Fibroblast of lung (primary cell): ENCODE data around the gene TNFRSF11A. TPM values are rescaled to one million over a fixed set of nuclear protein-coding genes. Genes with fewer than 3 reads are reported as not detected.

Experiments
- DNase-seq, 2 donors: peaks; one replicate each; pipeline versions ENCODE4 v3.0.0 to v3.0.0-alpha.2; 2010; ENCODE audit warnings: low read depth in 2 of 2
- H2AFZ ChIP-seq: 2 replicates; pipeline ENCODE4 v1.5.1; 2012; ENCODE audit warnings: low read length, control low read depth, inconsistent platforms
- H3K27ac ChIP-seq: 2 replicates; pipeline ENCODE4 v1.5.1; 2011; ENCODE audit warnings: low read length, control low read depth; ENCODE audit not compliant: insufficient read depth
- H3K27me3 ChIP-seq: 2 replicates; pipeline ENCODE4 v1.5.1; 2011; ENCODE audit warnings: mild to moderate bottlenecking, low read length; ENCODE audit not compliant: control insufficient read depth, insufficient read depth
- H3K36me3 ChIP-seq: 2 replicates; pipeline ENCODE4 v1.5.1; 2011; ENCODE audit warnings: low read length; ENCODE audit not compliant: control insufficient read depth, insufficient read depth
- H3K4me1 ChIP-seq: 2 replicates; pipeline ENCODE4 v1.5.1; 2011; ENCODE audit warnings: low read length; ENCODE audit not compliant: control insufficient read depth, insufficient read depth; ENCODE audit errors: extremely low read depth
- H3K4me2 ChIP-seq: 2 replicates; pipeline ENCODE4 v1.5.1; 2011; ENCODE audit warnings: low read length, control low read depth; ENCODE audit not compliant: insufficient read depth; ENCODE audit errors: extremely low read depth
- H3K4me3 ChIP-seq, 4 experiments: fragments of 200-600 bp in 1 of 4; sonication (generic) in 1 of 4; replicated peaks in 1 of 4; 2 replicates each; pipeline ENCODE4 v1.5.1; 2011 to 2016; ENCODE audit warnings: low read length in 4 of 4, low read depth in 3 of 4, mild to moderate bottlenecking in 3 of 4, control low read depth in 2 of 4, inconsistent platforms in 1 of 4, mixed read lengths in 1 of 4; ENCODE audit not compliant: insufficient read depth in 1 of 4; ENCODE audit errors: control extremely low read depth in 1 of 4
- H3K79me2 ChIP-seq: 2 replicates; pipeline ENCODE4 v1.5.1; 2012; ENCODE audit warnings: mild to moderate bottlenecking, low read length, inconsistent platforms; ENCODE audit not compliant: control insufficient read depth, insufficient read depth
- H3K9ac ChIP-seq: 2 replicates; pipeline ENCODE4 v1.5.1; 2011; ENCODE audit warnings: mild to moderate bottlenecking, low read length, control low read depth; ENCODE audit not compliant: insufficient read depth
- H3K9me3 ChIP-seq: 2 replicates; pipeline ENCODE4 v1.5.1; 2012; ENCODE audit warnings: low read depth, low read length; ENCODE audit not compliant: control insufficient read depth, insufficient read depth
- H4K20me1 ChIP-seq: 2 replicates; pipeline ENCODE4 v1.5.1; 2011; ENCODE audit warnings: low read length; ENCODE audit not compliant: control insufficient read depth, insufficient read depth; ENCODE audit errors: extremely low read depth
- CTCF ChIP-seq, 2 donors: IDR thresholded peaks in 1 of 2; conservative IDR thresholded peaks in 1 of 2; 1 replicate in 1 of 2; 2 replicates in 1 of 2; pipeline ENCODE4 v1.5.1; 2011 to 2012; ENCODE audit warnings: low read length in 2 of 2, control low read depth in 1 of 2, inconsistent platforms in 1 of 2, low read depth in 1 of 2, mild to moderate bottlenecking in 1 of 2
- EZH2 ChIP-seq: IDR thresholded peaks from 2 replicates; pipeline ENCODE4 v1.5.1; 2012; ENCODE audit warnings: low read length, control low read depth, mild to moderate bottlenecking; ENCODE audit errors: missing control alignments
- polyA plus RNA-seq, 2 donors: library from polyadenylated mRNA; depleted of rRNA in 1 of 2; stranded (reverse) in 1 of 2; unstranded in 1 of 2; fragments of >200 nt; gene quantifications; 2 replicates each; pipeline ENCODE4 v1.2.1, GENCODE V29; 2011 to 2012; ENCODE audit warnings: missing spikeins in 1 of 2
- total RNA-seq: library from RNA; depleted of rRNA; stranded (reverse); fragments of >200 nt; gene quantifications from 2 replicates; pipeline ENCODE4 v1.2.1, GENCODE V29; 2014

The TNFRSF11A gene
- total and polyA plus RNA-seq, 2 donors (not counting 1 experiment from before 2014, with no cell fraction given) = 0.11 to 0.66 TPM

GRCh38 chr18:62381373-62381772 is 56.3 kb downstream of the TNFRSF11A start:
- H4K20me1 ChIP-seq = no peaks in the 10 kb centered on the region
- no peak overlapping the region for H3K27ac ChIP-seq
- no peaks in the 10 kb centered on the region for H3K4me1 ChIP-seq
- H3K27me3 ChIP-seq = no peaks in the 10 kb centered on the region
- H3K4me3 ChIP-seq = no peak overlapping the region
- H3K36me3 ChIP-seq = no peaks in the 10 kb centered on the region
- H3K9ac ChIP-seq = no peak overlapping the region
- TF ChIP-seq CTCF (conservative IDR thresholded peaks at IDR 0.05 in 1 of 2, IDR thresholded peaks at IDR 0.05 in 1 of 2; ENCODE audit: low read depth in 1 of 2, low read length in 2 of 2) (no peak), EZH2 (no peak)
- no peak for DNase-seq
- no peaks in the 10 kb centered on the region for H3K9me3 ChIP-seq
- no peak overlapping the region for H2AFZ ChIP-seq
- H3K4me2 ChIP-seq = no peak overlapping the region
- H3K79me2 ChIP-seq = no peaks in the 10 kb centered on the region

GRCh38 chr18:62384068-62384467 is 59.0 kb downstream of the TNFRSF11A start:
- Histone ChIP-seq H3K79me2 (no peaks in the 10 kb centered on the region), H3K4me2 (no peak overlapping the region), H2AFZ (peak overlapping the region; percentile 7), H4K20me1 (no peaks in the 10 kb centered on the region), H3K4me3 (no peak overlapping the region), H3K27ac (no peak overlapping the region), H3K9me3 (no peaks in the 10 kb centered on the region), H3K36me3 (no peaks in the 10 kb centered on the region), H3K27me3 (no peaks in the 10 kb centered on the region), H3K9ac (no peak overlapping the region), H3K4me1 (no peaks in the 10 kb centered on the region)
- no peak for DNase-seq
- TF ChIP-seq CTCF (conservative IDR thresholded peaks at IDR 0.05 in 1 of 2, IDR thresholded peaks at IDR 0.05 in 1 of 2; ENCODE audit: low read depth in 1 of 2, low read length in 2 of 2) = no peak
- TF ChIP-seq EZH2 = no peak

GRCh38 chr18:62384610-62385097 is 59.5 kb downstream of the TNFRSF11A start:
- H3K4me1 ChIP-seq = no peaks in the 10 kb centered on the region
- peak overlapping the region; percentile 15 for H3K4me2 ChIP-seq

More at GRCh38 chr18:62384610-62385097, 59.5 kb downstream of the TNFRSF11A start:
- Histone ChIP-seq H4K20me1 (no peaks in the 10 kb centered on the region), H3K79me2 (no peaks in the 10 kb centered on the region), H3K9me3 (no peaks in the 10 kb centered on the region), H3K27me3 (no peaks in the 10 kb centered on the region), H3K4me3 (peak overlapping the region in 2 of 4 experiments; percentile 32 to 44), H3K36me3 (no peaks in the 10 kb centered on the region), H3K27ac (no peak overlapping the region), H2AFZ (peak overlapping the region; percentile 64), H3K9ac (no peak overlapping the region)
- TF ChIP-seq CTCF (conservative IDR thresholded peaks at IDR 0.05 in 1 of 2, IDR thresholded peaks at IDR 0.05 in 1 of 2; ENCODE audit: low read depth in 1 of 2, low read length in 2 of 2) = no peak
- no peak for TF ChIP-seq EZH2
- peak in 1 of 2 donors; percentile 11 for DNase-seq
